Keratinocyte (primary cell): ENCODE data around the gene SIGMAR1. TPM values are rescaled to one million over a fixed set of nuclear protein-coding genes. Genes with fewer than 3 reads are reported as not detected.
"Not testable (repeated sequence)": the region's sequence is repeated elsewhere in the genome, so short reads cannot be mapped to it uniquely, and the experiment has no call there.

Experiments
- DNase-seq: peaks from one replicate; pipeline ENCODE4 v3.0.0-alpha.2; 2011; ENCODE audit warnings: low read depth, missing footprints, low spot score
- FAIRE-seq: peaks from 2 replicates; lab custom pipeline; 2011; peaks lifted over from hg19 to GRCh38; lab: Jason Lieb, UNC
- H2AFZ ChIP-seq: 2 replicates; pipeline ENCODE4 v1.6.0; 2012; ENCODE audit warnings: low read length, control low read depth, inconsistent platforms; ENCODE audit not compliant: control insufficient read depth
- H3K27ac ChIP-seq: 2 replicates; pipeline ENCODE4 v1.5.1; 2011; ENCODE audit warnings: low read length; ENCODE audit not compliant: control insufficient read depth, insufficient read depth
- H3K27me3 ChIP-seq: 3 replicates; pipeline ENCODE4 v1.6.0; 2011; ENCODE audit warnings: low read length; ENCODE audit not compliant: control insufficient read depth, insufficient read depth; ENCODE audit errors: extremely low read depth
- H3K36me3 ChIP-seq, 2 experiments: 2 replicates in 1 of 2; 3 replicates in 1 of 2; pipeline ENCODE4 v1.5.1; 2011; ENCODE audit warnings: low read length in 2 of 2, mild to moderate bottlenecking in 1 of 2; ENCODE audit not compliant: control insufficient read depth in 2 of 2, insufficient read depth in 2 of 2; ENCODE audit errors: extremely low read depth in 1 of 2
- H3K4me1 ChIP-seq: 3 replicates; pipeline ENCODE4 v1.5.1; 2011; ENCODE audit warnings: low read length; ENCODE audit not compliant: control insufficient read depth, insufficient read depth; ENCODE audit errors: extremely low read depth
- H3K4me2 ChIP-seq: 3 replicates; pipeline ENCODE4 v1.6.0; 2011; ENCODE audit warnings: low read depth, low read length; ENCODE audit not compliant: control insufficient read depth, insufficient read depth; ENCODE audit errors: extremely low read depth
- H3K4me3 ChIP-seq, 3 experiments: fragments of 200-600 bp in 1 of 3; sonication (generic) in 1 of 3; 2 replicates in 2 of 3; 3 replicates in 1 of 3; pipeline ENCODE4 v1.5.1; 2011 to 2016; ENCODE audit warnings: low read length in 3 of 3, mild to moderate bottlenecking in 3 of 3, control low read depth in 2 of 3, inconsistent platforms in 1 of 3, low read depth in 1 of 3, mixed read lengths in 1 of 3, mixed run types in 1 of 3, moderate library complexity in 1 of 3; ENCODE audit not compliant: control insufficient read depth in 2 of 3, insufficient read depth in 2 of 3; ENCODE audit errors: extremely low read depth in 1 of 3
- H3K79me2 ChIP-seq: 2 replicates; pipeline ENCODE4 v1.6.0; 2012; ENCODE audit warnings: low read length; ENCODE audit not compliant: control insufficient read depth, insufficient read depth
- H3K9ac ChIP-seq: 3 replicates; pipeline ENCODE4 v1.6.0; 2011; ENCODE audit warnings: low read length; ENCODE audit not compliant: control insufficient read depth, insufficient read depth; ENCODE audit errors: extremely low read depth
- H3K9me1 ChIP-seq: 3 replicates; pipeline ENCODE4 v1.6.0; 2011; ENCODE audit warnings: low read length; ENCODE audit not compliant: control insufficient read depth, insufficient read depth; ENCODE audit errors: extremely low read depth
- H3K9me3 ChIP-seq: 2 replicates; pipeline ENCODE4 v1.5.1; 2012; ENCODE audit warnings: low read depth, low read length; ENCODE audit not compliant: control insufficient read depth
- H4K20me1 ChIP-seq: 3 replicates; pipeline ENCODE4 v1.6.0; 2011; ENCODE audit warnings: low read length; ENCODE audit not compliant: control insufficient read depth, insufficient read depth; ENCODE audit errors: extremely low read depth
- CTCF ChIP-seq, 3 experiments: IDR thresholded peaks in 1 of 3; conservative IDR thresholded peaks in 1 of 3; optimal IDR thresholded peaks in 1 of 3; 2 replicates in 2 of 3; 3 replicates in 1 of 3; pipeline versions ENCODE3 to v1.5.1; 2011; ENCODE audit warnings: low read length in 3 of 3, mild to moderate bottlenecking in 3 of 3, moderate library complexity in 2 of 3, control low read depth in 1 of 3, inconsistent platforms in 1 of 3; ENCODE audit not compliant: insufficient read depth in 2 of 3; ENCODE audit errors: extremely low read depth in 1 of 3
- EZH2 ChIP-seq: IDR thresholded peaks from one replicate; pipeline ENCODE4 v1.6.1; 2012; ENCODE audit warnings: inconsistent platforms, mild to moderate bottlenecking, low read length, moderate library complexity
- dilution Hi-C: fragments of 300-500 bp; cut with MboI; formaldehyde crosslinking; loops from one replicate; pipeline ENCODE4 v1.7.0; 2020; ENCODE audit warnings: low sequenced_read_pairs; ENCODE audit not compliant: extremely low pct_ligation_motif_present
- polyA plus RNA-seq, 5 experiments: library from polyadenylated mRNA; depleted of rRNA in 3 of 5; stranded (reverse) in 3 of 5; stranded (forward) in 1 of 5; unstranded in 1 of 5; fragments of >200 nt; gene quantifications; 1 replicate in 1 of 5; 2 replicates in 3 of 5; 3 replicates in 1 of 5; pipeline versions ENCODE4 v1.2.1 to v1.2.3, GENCODE V29; 2011 to 2012; ENCODE audit warnings: missing spikeins in 2 of 5, low read depth in 1 of 5, low replicate concordance in 1 of 5

The SIGMAR1 gene
- polyA plus RNA-seq, 1 donor (not counting 4 experiments of a cell fraction or from before 2014, with no cell fraction given), result 74.9 TPM

- H3K9me1 ChIP-seq, result no peaks in the 10 kb centered on the region
- no peak overlapping the region for H2AFZ ChIP-seq
- no peaks in the 10 kb centered on the region for H3K27me3 ChIP-seq
- H3K27ac ChIP-seq, result no peak overlapping the region
- no peak for DNase-seq
- no peak overlapping the region for H3K4me3 ChIP-seq
- peaks cover 24% of the 10 kb centered on the region for H3K4me1 ChIP-seq
- no peak overlapping the region for H3K9ac ChIP-seq
- TF ChIP-seq EZH2 (no peak), CTCF (optimal IDR thresholded peaks at IDR 0.05 in 1 of 3, IDR thresholded peaks at IDR 0.05 in 1 of 3, conservative IDR thresholded peaks at IDR 0.05 in 1 of 3; ENCODE audit: extremely low read depth in 1 of 3, insufficient read depth in 2 of 3, low read length in 3 of 3) (no peak)
- dilution Hi-C loops, result no loop called here
- peaks cover 7 to 8% of the 10 kb centered on the region in 2 experiments for H3K36me3 ChIP-seq
- FAIRE-seq, result no peak
- no peaks in the 10 kb centered on the region for H4K20me1 ChIP-seq
- H3K4me2 ChIP-seq, result no peak overlapping the region
- no peaks in the 10 kb centered on the region for H3K9me3 ChIP-seq
- peaks cover 13% of the 10 kb centered on the region for H3K79me2 ChIP-seq
These were observed 7.3 kb upstream of the SIGMAR1 start for GRCh38 chr9:34644766-34645314.

- Histone ChIP-seq H3K9ac (no peak overlapping the region), H3K4me2 (no peak overlapping the region), H4K20me1 (no peaks in the 10 kb centered on the region), H3K9me3 (no peaks in the 10 kb centered on the region), H3K27ac (no peak overlapping the region), H3K4me1 (peaks cover 21% of the 10 kb centered on the region), H2AFZ (no peak overlapping the region), H3K27me3 (no peaks in the 10 kb centered on the region), H3K79me2 (peaks cover 7% of the 10 kb centered on the region), H3K4me3 (no peak overlapping the region), H3K9me1 (no peaks in the 10 kb centered on the region), H3K36me3 (no peaks in the 10 kb centered on the region)
- TF ChIP-seq CTCF (optimal IDR thresholded peaks at IDR 0.05 in 1 of 3, IDR thresholded peaks at IDR 0.05 in 1 of 3, conservative IDR thresholded peaks at IDR 0.05 in 1 of 3; ENCODE audit: extremely low read depth in 1 of 3, insufficient read depth in 2 of 3, low read length in 3 of 3) (no peak), EZH2 (no peak)
- DNase-seq, result no peak
- FAIRE-seq, result no peak
- dilution Hi-C loops, result no loop called here
These were observed 5.1 kb upstream of the SIGMAR1 start for GRCh38 chr9:34642679-34643078.

GRCh38 chr9:34639322-34639721, 1.7 kb upstream of the SIGMAR1 start:
- Histone ChIP-seq H3K79me2 (peaks cover 25% of the 10 kb centered on the region), H3K36me3 (peaks cover 11 to 12% of the 10 kb centered on the region in 2 experiments), H3K4me1 (peaks cover 25% of the 10 kb centered on the region)
- H3K4me2 ChIP-seq, dilution Hi-C loops, H4K20me1 ChIP-seq, H3K9me1 ChIP-seq, H3K9me3 ChIP-seq, H3K27me3 ChIP-seq, DNase-seq, H3K4me3 ChIP-seq, FAIRE-seq, H3K9ac ChIP-seq, H2AFZ ChIP-seq, H3K27ac ChIP-seq: not testable (repeated sequence)
